Measurements from ENCODE around the gene SLC12A7. TPM values are rescaled to one million over a fixed set of nuclear protein-coding genes. Genes with fewer than 3 reads are reported as not detected.

Gene SLC12A7
- total and polyA plus RNA-seq, 12 donors = 1.3 to 52.6 (median 24.4) TPM

- intact Hi-C loops (cut with DNase I) = loop anchor here (2.0 to 10.0 kb wide), 2 partner anchors 136 to 218 kb away; partner anchors contain the start of gene NKD2 (in 2 of the 2)
- Histone ChIP-seq H3K36me3 (replicated peaks in 1 of 2) (no peaks in the 10 kb centered on the region), H3K4me3 (no peak overlapping the region), H3K27me3 (peaks cover 6% of the 10 kb centered on the region), H3K9me3 (replicated peaks in 1 of 3) (no peaks in the 10 kb centered on the region), H3K4me1 (replicated peaks in 1 of 2) (no peaks in the 10 kb centered on the region), H3K27ac (no peak overlapping the region)
- WGBS, 4 donors = 66 to 77% (median 70%) methylated on average over 4 to 15 of the region's 15 CpGs
- no peak for TF ChIP-seq POLR2A (IDR thresholded peaks at IDR 0.05)
- no peak for TF ChIP-seq CTCF (IDR thresholded peaks at IDR 0.05)
- DNase-seq = no peak
Measured at GRCh38 chr5:1140818-1141189, 28.9 kb upstream of the SLC12A7 start.

GRCh38 chr5:1140171-1140817, 28.4 kb upstream of the SLC12A7 start:
- TF ChIP-seq POLR2A (IDR thresholded peaks at IDR 0.05) (no peak), CTCF (IDR thresholded peaks at IDR 0.05) (peak; percentile 76 to 85 (median 80))
- Histone ChIP-seq H3K9me3 (replicated peaks in 1 of 3) (no peaks in the 10 kb centered on the region), H3K4me3 (no peak overlapping the region), H3K27me3 (peaks cover 6% of the 10 kb centered on the region), H3K27ac (no peak overlapping the region), H3K4me1 (replicated peaks in 1 of 2) (no peaks in the 10 kb centered on the region), H3K36me3 (replicated peaks in 1 of 2) (no peaks in the 10 kb centered on the region)
- intact Hi-C loops (cut with DNase I) = loop anchor here (2.0 to 10.0 kb wide), 2 partner anchors 135 to 217 kb away; partner anchors contain the start of gene NKD2 (in 2 of the 2)
- DNase-seq = peak; percentile 70 to 84 (median 77)
- WGBS, 4 donors = 30 to 44% (median 38%) methylated on average over 15 to 23 of the region's 23 CpGs

- Histone ChIP-seq H3K27ac (no peak overlapping the region), H3K4me3 (no peak overlapping the region), H3K36me3 (replicated peaks in 1 of 2) (no peaks in the 10 kb centered on the region), H3K9me3 (replicated peaks in 1 of 3) (no peaks in the 10 kb centered on the region), H3K27me3 (peaks cover 6% of the 10 kb centered on the region), H3K4me1 (replicated peaks in 1 of 2) (no peaks in the 10 kb centered on the region)
- 82 to 92% (median 87%) methylated on average over 7 to 37 of the region's 37 CpGs for WGBS, 4 donors
- TF ChIP-seq POLR2A (IDR thresholded peaks at IDR 0.05) = no peak
- TF ChIP-seq CTCF (IDR thresholded peaks at IDR 0.05) = no peak
- no peak for DNase-seq
- intact Hi-C loops (cut with DNase I) = loop anchor here (2.0 to 10.0 kb wide), 2 partner anchors 135 to 217 kb away; partner anchors contain the start of gene NKD2 (in 2 of the 2)
Measured at GRCh38 chr5:1139331-1140170, 27.7 kb upstream of the SLC12A7 start.

- H3K9me3 ChIP-seq (replicated peaks in 1 of 3) = no peaks in the 10 kb centered on the region
- DNase-seq = no peak
- 78 to 87% (median 82%) methylated on average over 9 to 16 of the region's 16 CpGs for WGBS, 4 donors
- H3K27ac ChIP-seq = no peak overlapping the region
- TF ChIP-seq POLR2A (IDR thresholded peaks at IDR 0.05) = no peak
- TF ChIP-seq CTCF (IDR thresholded peaks at IDR 0.05) = no peak
- H3K27me3 ChIP-seq = peaks cover 6% of the 10 kb centered on the region
- no peaks in the 10 kb centered on the region for H3K4me1 ChIP-seq (replicated peaks in 1 of 2)
- no peaks in the 10 kb centered on the region for H3K36me3 ChIP-seq (replicated peaks in 1 of 2)
- intact Hi-C loops (cut with DNase I) = no loop called here
- H3K4me3 ChIP-seq = no peak overlapping the region
Measured at GRCh38 chr5:1138445-1139245, 26.8 kb upstream of the SLC12A7 start.
